ENCODE results near the gene KRTAP10-9. TPM values are rescaled to one million over a fixed set of nuclear protein-coding genes. Genes with fewer than 3 reads are reported as not detected.
A peak's percentile ranks its signal among the peaks of the same experiment; 100 is the strongest.

KRTAP10-9 gene
- total and polyA plus RNA-seq, 2 donors from 2014 or later = not detected

DNA sequence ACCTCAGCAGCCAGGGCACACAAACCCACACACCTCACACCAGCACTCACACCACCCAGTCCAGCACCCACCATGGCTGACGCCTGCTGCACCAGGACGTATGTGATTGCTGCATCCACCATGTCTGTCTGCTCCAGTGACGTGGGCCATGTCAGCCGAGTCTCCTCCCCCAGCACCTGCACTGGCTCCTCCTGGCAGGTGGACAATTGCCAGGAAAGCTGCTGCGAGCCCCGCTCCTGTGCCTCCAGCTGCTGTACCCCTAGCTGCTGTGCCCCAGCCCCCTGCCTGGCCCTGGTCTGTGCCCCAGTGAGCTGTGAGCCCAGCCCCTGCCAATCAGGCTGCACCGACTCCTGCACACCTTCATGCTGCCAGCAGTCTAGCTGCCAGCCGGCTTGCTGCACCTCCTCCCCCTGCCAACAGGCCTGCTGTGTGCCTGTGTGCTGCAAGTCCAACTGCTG is 14.8 kb upstream of the KRTAP10-9 start, which contains the start of gene KRTAP10-8:
Gene KRTAP10-8 (plus strand): TSS at position 51 of the 458 bp plus-strand sequence. CDS start 22 bp downstream, at position 73.
- H3K9ac ChIP-seq (ENCODE audit: low read length in 3 of 3) = no peak within 1 kb of the TSS
- intact Hi-C loops (cut with DNase I) = no loop called here
- no peaks in the 10 kb centered on the region for H3K27me3 ChIP-seq (ENCODE audit: control insufficient read depth, insufficient read depth, low read length)
- H3K36me3 ChIP-seq (ENCODE audit: control insufficient read depth in 2 of 3, insufficient read depth in 3 of 3, low read length in 3 of 3) = no peaks in the 10 kb centered on the region
- peaks cover 0 to 5% (median 0%) of the 10 kb centered on the region in 3 donors for H3K9me3 ChIP-seq (ENCODE audit: control insufficient read depth in 2 of 3, insufficient read depth in 1 of 3, low read length in 3 of 3)
- H3K27ac ChIP-seq (ENCODE audit: low read depth in 2 of 2, low read length in 2 of 2) = no peak within 1 kb of the TSS
- no peak within 1 kb of the TSS for H3K4me3 ChIP-seq (ENCODE audit: low read length in 3 of 3)
- TF ChIP-seq, protein P1, sequence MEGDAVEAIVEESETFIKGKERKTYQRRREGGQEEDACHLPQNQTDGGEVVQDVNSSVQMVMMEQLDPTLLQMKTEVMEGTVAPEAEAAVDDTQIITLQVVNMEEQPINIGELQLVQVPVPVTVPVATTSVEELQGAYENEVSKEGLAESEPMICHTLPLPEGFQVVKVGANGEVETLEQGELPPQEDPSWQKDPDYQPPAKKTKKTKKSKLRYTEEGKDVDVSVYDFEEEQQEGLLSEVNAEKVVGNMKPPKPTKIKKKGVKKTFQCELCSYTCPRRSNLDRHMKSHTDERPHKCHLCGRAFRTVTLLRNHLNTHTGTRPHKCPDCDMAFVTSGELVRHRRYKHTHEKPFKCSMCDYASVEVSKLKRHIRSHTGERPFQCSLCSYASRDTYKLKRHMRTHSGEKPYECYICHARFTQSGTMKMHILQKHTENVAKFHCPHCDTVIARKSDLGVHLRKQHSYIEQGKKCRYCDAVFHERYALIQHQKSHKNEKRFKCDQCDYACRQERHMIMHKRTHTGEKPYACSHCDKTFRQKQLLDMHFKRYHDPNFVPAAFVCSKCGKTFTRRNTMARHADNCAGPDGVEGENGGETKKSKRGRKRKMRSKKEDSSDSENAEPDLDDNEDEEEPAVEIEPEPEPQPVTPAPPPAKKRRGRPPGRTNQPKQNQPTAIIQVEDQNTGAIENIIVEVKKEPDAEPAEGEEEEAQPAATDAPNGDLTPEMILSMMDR (IDR thresholded peaks at IDR 0.05; ENCODE audit: borderline replicate concordance, extremely low read depth, insufficient read depth) = no peak
- FAIRE-seq (no peak), DNase-seq (peak in 1 of 5 donors; percentile 59)
- H3K4me1 ChIP-seq (ENCODE audit: control insufficient read depth in 2 of 3, insufficient read depth in 2 of 3, low read depth in 1 of 3, low read length in 3 of 3) = no peaks in the 10 kb centered on the region

DNA sequence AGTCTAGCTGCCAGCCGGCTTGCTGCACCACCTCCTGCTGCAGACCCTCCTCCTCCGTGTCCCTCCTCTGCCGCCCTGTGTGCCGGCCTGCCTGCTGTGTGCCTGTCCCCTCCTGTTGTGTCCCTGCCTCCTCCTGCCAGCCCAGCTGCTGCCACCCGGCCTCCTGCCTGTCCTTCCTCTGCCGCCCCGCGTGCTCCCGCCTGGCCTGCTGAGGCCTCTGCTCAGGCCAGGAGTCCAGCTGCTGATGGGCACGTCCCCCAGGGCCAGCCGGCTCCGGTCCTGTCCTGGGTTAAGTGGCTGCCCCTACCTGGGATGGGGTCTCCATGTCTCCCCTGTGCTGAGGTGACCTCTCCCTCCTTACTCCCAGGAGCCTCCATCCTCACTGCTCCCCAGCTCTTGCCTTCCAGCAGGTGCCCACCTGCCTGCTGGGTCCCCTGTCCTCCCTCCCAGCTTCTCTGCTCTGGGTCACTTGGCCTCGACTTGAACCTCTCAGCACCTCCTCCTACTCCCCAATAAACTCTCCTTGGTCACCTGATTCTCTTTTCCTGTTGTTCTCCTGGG is 14.1 kb upstream of the KRTAP10-9 start:
- Histone ChIP-seq H3K9me3 (ENCODE audit: control insufficient read depth in 2 of 3, insufficient read depth in 1 of 3, low read length in 3 of 3) (peaks cover 0 to 5% (median 0%) of the 10 kb centered on the region in 3 donors), H3K36me3 (ENCODE audit: control insufficient read depth in 2 of 3, insufficient read depth in 3 of 3, low read length in 3 of 3) (no peaks in the 10 kb centered on the region), H3K27me3 (ENCODE audit: control insufficient read depth, insufficient read depth, low read length) (no peaks in the 10 kb centered on the region), H3K9ac (ENCODE audit: low read length in 3 of 3) (no peak overlapping the region), H3K4me3 (ENCODE audit: low read length in 3 of 3) (no peak overlapping the region), H3K4me1 (ENCODE audit: control insufficient read depth in 2 of 3, insufficient read depth in 2 of 3, low read depth in 1 of 3, low read length in 3 of 3) (no peaks in the 10 kb centered on the region), H3K27ac (ENCODE audit: low read depth in 2 of 2, low read length in 2 of 2) (no peak overlapping the region)
- TF ChIP-seq, protein P1 (IDR thresholded peaks at IDR 0.05; ENCODE audit: borderline replicate concordance, extremely low read depth, insufficient read depth) = no peak
- no peak for FAIRE-seq
- intact Hi-C loops (cut with DNase I) = no loop called here
- DNase-seq = peak in 1 of 5 donors; percentile 71

DNA sequence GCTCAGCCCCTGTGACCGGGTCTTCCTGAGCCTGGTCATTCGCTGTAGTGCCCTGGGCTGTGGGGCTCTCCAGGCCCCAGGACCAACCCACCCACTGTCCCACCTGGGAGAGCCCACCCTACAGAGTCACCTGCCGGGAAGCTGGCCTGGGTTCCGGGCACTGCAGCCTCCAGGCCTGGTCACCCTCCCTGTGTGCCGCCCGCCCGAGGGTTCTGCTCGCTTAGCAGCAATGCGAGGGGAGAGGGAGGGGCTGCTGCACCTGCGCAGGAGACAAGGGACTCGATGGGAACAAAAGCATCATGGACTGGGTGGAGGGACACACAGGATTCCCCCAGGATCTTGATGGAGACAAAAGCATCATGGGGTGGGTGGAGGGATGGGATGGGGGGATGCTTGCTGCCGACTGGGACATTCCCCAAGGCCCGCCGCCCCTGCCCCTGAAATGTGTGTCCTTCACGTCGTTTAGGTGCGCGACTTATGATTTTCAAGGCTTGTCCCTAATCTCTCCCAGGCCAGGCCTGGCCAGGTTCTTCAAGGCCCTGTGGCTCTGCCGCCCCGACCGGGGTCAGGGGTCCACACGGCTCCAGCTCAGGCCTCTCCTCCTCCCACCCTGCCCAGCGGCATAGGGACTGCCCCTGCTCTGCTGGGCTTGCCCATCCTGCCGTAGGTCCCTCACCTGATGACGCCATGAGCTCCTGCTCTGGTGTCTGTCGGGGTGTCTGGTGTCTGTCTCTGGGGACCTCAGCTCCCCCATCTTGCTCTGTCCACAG is 13.3 kb upstream of the KRTAP10-9 start:
- Histone ChIP-seq H3K36me3 (ENCODE audit: control insufficient read depth in 2 of 3, insufficient read depth in 3 of 3, low read length in 3 of 3) (no peaks in the 10 kb centered on the region), H3K9ac (ENCODE audit: low read length in 3 of 3) (no peak overlapping the region), H3K4me1 (ENCODE audit: control insufficient read depth in 2 of 3, insufficient read depth in 2 of 3, low read depth in 1 of 3, low read length in 3 of 3) (no peaks in the 10 kb centered on the region), H3K27me3 (ENCODE audit: control insufficient read depth, insufficient read depth, low read length) (no peaks in the 10 kb centered on the region), H3K9me3 (ENCODE audit: control insufficient read depth in 2 of 3, insufficient read depth in 1 of 3, low read length in 3 of 3) (peaks cover 0 to 5% (median 0%) of the 10 kb centered on the region in 3 donors), H3K4me3 (ENCODE audit: low read length in 3 of 3) (no peak overlapping the region), H3K27ac (ENCODE audit: low read depth in 2 of 2, low read length in 2 of 2) (no peak overlapping the region)
- intact Hi-C loops (cut with DNase I) = no loop called here
- peak in 1 of 5 donors; percentile 66 for DNase-seq
- FAIRE-seq = no peak
- TF ChIP-seq, protein P1 (IDR thresholded peaks at IDR 0.05; ENCODE audit: borderline replicate concordance, extremely low read depth, insufficient read depth) = no peak
